Measurements from ENCODE around the gene NCKIPSD.

The NCKIPSD gene

GRCh38 chr3:48652923-48653715, 32.6 kb downstream of the NCKIPSD start:
- H3K27me3 ChIP-seq (ENCODE audit: insufficient read depth, poor library complexity, severe bottlenecking): no peaks in the 10 kb centered on the region
- no peaks in the 10 kb centered on the region for H3K4me1 ChIP-seq (ENCODE audit: insufficient read depth, poor library complexity, severe bottlenecking)
- no peak for TF ChIP-seq CTCF (IDR thresholded peaks at IDR 0.05; ENCODE audit: poor library complexity, severe bottlenecking)
- DNase-seq (ENCODE audit: low spot score): no peak
- H3K4me3 ChIP-seq (ENCODE audit: severe bottlenecking): no peak overlapping the region
- no peaks in the 10 kb centered on the region for H3K36me3 ChIP-seq (ENCODE audit: low read depth)
- ATAC-seq (ENCODE audit: low read depth): no peak
- no peak overlapping the region for H3K27ac ChIP-seq (ENCODE audit: poor library complexity, severe bottlenecking)
- no peaks in the 10 kb centered on the region for H3K9me3 ChIP-seq (ENCODE audit: severe bottlenecking)

- Histone ChIP-seq H3K27ac (ENCODE audit: poor library complexity, severe bottlenecking) (no peak overlapping the region), H3K4me3 (ENCODE audit: severe bottlenecking) (no peak overlapping the region), H3K36me3 (ENCODE audit: low read depth) (no peaks in the 10 kb centered on the region), H3K9me3 (ENCODE audit: severe bottlenecking) (no peaks in the 10 kb centered on the region), H3K27me3 (ENCODE audit: insufficient read depth, poor library complexity, severe bottlenecking) (no peaks in the 10 kb centered on the region), H3K4me1 (ENCODE audit: insufficient read depth, poor library complexity, severe bottlenecking) (no peaks in the 10 kb centered on the region)
- ATAC-seq (ENCODE audit: low read depth) (no peak), DNase-seq (ENCODE audit: low spot score) (no peak)
- no peak for TF ChIP-seq CTCF (IDR thresholded peaks at IDR 0.05; ENCODE audit: poor library complexity, severe bottlenecking)
These were observed 33.9 kb downstream of the NCKIPSD start for GRCh38 chr3:48651771-48652170.

- Histone ChIP-seq H3K27ac (ENCODE audit: poor library complexity, severe bottlenecking) (no peak overlapping the region), H3K36me3 (ENCODE audit: low read depth) (no peaks in the 10 kb centered on the region), H3K9me3 (ENCODE audit: severe bottlenecking) (no peaks in the 10 kb centered on the region), H3K27me3 (ENCODE audit: insufficient read depth, poor library complexity, severe bottlenecking) (no peaks in the 10 kb centered on the region), H3K4me3 (ENCODE audit: severe bottlenecking) (no peak overlapping the region), H3K4me1 (ENCODE audit: insufficient read depth, poor library complexity, severe bottlenecking) (no peaks in the 10 kb centered on the region)
- ATAC-seq (ENCODE audit: low read depth): no peak
- TF ChIP-seq CTCF (IDR thresholded peaks at IDR 0.05; ENCODE audit: poor library complexity, severe bottlenecking): no peak
- DNase-seq (ENCODE audit: low spot score): no peak
These were observed 35.0 kb downstream of the NCKIPSD start for GRCh38 chr3:48650723-48651122.

GRCh38 chr3:48648188-48648850, 37.4 kb downstream of the NCKIPSD start:
- no peaks in the 10 kb centered on the region for H3K36me3 ChIP-seq (ENCODE audit: low read depth)

More at GRCh38 chr3:48648188-48648850, 37.4 kb downstream of the NCKIPSD start:
- H3K4me1 ChIP-seq (ENCODE audit: insufficient read depth, poor library complexity, severe bottlenecking): no peaks in the 10 kb centered on the region
- no peak overlapping the region for H3K4me3 ChIP-seq (ENCODE audit: severe bottlenecking)
- H3K27me3 ChIP-seq (ENCODE audit: insufficient read depth, poor library complexity, severe bottlenecking): no peaks in the 10 kb centered on the region
- no peaks in the 10 kb centered on the region for H3K9me3 ChIP-seq (ENCODE audit: severe bottlenecking)
- ATAC-seq (ENCODE audit: low read depth): no peak
- TF ChIP-seq CTCF (IDR thresholded peaks at IDR 0.05; ENCODE audit: poor library complexity, severe bottlenecking): no peak
- no peak overlapping the region for H3K27ac ChIP-seq (ENCODE audit: poor library complexity, severe bottlenecking)
- no peak for DNase-seq (ENCODE audit: low spot score)

Data from RWPE2 (cell line).